GM18909 (cell line): ENCODE data around the gene PTGR3.
"Not testable (repeated sequence)": the region's sequence is repeated elsewhere in the genome, so short reads cannot be mapped to it uniquely, and the experiment has no call there.

Experiments used
- ATAC-seq: cut with Tn5 transposase; IDR thresholded peaks from one replicate; pipeline ENCODE4 v1.9.1; 2021; ENCODE audit warnings: mild to moderate bottlenecking; ENCODE audit not compliant: unreplicated experiment, poor library complexity

Gene PTGR3

GRCh38 chr18:75204269-75204731 is 4.6 kb downstream of the PTGR3 start:
- ATAC-seq, result no peak

- ATAC-seq, result no peak
Observed at GRCh38 chr18:75203416-75204268, 5.3 kb downstream of the PTGR3 start.

DNA sequence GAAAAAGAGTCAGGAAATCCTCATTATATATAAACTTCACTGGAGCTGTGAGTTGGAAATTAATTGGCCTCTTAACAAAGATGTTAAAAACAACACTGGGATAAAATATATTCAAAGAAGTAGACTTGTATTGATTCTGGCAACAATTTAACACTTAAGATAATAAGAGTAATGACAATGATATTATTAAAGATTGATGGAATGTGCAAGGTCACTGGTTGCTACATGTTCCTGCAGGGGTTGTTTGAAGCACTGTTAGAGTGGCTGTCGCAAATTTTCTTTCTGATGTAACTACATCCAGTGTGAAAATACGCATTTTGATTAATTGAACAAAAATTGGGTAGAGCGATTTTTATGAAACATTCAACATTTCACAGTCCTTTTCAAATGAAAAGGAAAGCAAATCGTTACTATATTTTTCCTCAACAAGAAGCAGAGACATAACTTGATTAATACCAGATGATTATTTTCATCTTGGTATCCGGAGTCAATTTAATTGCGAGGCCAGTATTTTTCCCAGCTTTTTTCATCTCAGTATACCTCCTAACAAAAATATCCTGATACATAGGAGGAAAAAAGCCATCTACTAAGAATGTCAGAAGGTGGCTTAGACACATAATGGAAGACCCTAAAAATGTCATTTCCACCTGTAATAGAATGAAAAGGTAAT is 6.1 kb downstream of the PTGR3 start:
- no peak for ATAC-seq

DNA sequence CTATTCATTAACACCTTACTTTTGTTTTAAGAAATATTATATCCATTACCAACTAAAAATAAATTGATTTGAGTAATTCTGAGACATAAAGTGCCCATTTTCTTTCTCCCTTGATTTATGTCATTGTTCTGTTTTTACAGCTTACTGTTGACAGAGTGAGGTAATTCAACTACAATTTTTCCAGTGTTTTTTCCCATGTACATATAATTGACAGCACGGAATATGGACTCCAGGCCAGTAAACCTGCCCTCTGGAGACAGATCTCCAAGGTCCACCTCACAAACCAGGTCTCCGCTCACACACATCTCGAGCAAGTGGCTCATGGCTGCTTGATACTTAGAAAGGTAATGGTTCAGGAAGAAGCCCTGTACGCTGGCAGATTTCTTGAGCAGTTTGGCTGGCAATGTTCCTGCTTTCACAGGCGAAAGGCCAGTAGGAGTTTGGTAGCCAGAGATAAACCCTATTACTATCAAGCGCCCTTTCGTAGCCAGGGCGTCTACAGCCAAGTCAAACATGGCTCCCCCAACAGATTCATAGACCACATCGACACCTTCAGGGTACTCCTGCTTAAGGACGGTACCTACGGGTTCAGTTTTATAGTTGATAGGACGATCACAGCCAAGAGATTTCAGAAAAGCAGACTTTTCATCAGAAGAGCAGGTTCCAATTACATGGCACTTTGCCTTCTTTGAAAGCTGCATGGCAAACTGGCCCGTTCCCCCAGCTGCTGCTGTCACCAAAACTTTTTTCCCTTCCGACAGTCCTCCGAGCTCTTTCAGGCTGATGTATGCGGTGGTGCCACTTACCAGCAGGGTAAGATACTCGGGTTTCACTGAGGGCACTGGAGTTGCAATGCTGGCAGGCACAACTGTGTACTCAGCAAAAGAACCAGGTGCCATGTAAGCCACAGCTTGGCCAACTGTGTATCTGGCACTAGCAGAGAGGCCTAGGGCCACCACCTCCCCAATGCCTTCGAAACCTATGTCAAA is 7.4 kb downstream of the PTGR3 start:
- ATAC-seq, result no peak

- no peak for ATAC-seq
Observed at GRCh38 chr18:75200605-75201280, 8.2 kb downstream of the PTGR3 start.

DNA sequence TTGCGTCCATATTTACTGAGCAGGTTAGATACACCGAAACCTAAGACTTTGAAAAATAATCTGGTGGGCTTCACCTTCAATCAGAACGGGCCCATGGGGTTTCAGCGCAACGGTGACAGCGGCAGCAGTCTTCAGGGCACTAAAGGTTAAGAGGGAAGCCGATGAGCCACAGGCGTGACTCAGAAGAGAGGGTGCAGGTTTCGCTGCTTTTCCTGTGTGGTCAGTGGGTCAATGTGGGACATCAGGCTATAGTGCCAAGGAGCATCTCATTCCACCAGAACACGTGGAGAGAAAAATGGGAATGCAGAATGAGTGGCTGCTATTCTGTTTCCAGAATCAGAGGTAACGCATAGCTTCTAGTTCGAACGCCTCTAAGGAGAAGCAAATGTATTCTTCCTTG is 8.9 kb downstream of the PTGR3 start:
- no peak for ATAC-seq

GRCh38 chr18:75199327-75199726 is 9.6 kb downstream of the PTGR3 start:
- ATAC-seq, result no peak

DNA sequence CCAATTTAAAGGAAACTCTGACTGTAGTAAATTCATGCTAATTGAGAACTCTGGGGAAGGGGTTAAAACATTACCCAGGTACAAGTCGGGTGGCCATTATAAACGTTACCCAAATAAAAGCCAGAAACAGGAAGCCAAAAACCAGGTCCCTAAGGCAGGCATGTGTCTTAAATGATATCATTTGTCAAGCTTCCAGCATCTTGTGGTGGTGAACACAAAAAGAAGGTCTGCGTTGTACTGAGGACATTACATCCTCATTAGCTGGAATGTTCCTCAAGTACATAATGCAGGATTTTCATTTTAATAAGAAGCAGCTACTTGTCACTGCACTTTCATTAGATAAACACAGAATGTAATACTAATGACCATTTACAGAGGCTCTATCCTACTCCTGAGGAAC is 10.9 kb downstream of the PTGR3 start:
- no peak for ATAC-seq

DNA sequence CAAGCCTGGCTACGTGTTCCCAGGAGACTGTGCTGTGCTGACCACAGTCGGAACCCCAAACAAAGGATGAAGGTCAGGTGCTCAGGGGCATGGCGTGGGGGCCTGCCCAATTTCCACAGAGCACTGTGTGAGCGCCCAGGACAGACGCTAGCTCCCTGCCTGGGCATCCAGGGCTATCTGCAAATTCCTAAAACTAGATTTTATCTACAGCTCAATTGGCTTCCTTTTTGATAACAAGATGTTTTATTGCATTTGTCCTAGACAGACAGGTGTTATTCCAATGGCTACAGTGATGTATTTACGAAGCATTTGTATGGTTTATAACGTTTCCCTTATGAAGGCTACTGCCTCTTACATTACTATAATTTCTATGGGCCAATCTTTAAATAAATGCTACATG is 16.0 kb downstream of the PTGR3 start:
- no peak for ATAC-seq

DNA sequence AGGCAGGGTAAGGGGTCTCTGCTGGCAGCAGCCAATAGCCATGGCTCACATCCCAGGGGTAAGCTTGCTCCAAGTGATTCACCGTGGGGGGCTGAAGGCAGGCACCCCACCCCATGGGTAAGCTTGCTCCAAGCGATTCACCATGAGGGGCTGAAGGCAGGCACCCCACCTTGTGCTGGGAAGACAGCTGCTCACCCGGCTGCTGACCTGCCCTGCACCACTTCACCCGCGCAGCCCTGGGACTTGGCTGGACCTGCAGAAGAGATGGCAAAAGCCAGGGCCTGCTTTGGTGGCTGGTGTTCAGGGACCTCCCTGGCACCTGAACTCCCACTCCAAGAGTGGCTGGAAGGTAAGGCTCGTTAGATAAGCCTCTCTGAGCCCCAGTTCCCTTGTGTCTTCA is 19.2 kb downstream of the PTGR3 start:
- no peak for ATAC-seq

DNA sequence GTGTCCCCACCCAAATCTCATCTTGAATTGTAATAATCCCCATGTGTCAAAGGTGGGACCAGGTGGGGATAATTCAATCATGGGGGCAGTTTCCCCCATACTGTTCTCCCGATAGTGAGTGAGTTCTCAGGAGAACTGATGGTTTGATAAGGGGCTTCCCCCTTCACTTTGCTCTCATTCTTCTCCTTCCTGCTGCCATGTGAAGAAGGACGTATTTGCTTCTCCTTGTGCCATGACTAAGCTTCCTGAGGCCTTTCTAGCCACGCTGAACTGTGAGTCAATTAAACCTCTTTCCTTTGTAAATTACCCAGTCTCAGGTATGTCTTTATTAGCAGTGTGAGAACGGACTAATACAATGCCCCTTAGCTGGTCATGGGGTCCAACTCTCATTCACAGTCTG is 21.2 kb downstream of the PTGR3 start:
- not testable (repeated sequence) for ATAC-seq

DNA sequence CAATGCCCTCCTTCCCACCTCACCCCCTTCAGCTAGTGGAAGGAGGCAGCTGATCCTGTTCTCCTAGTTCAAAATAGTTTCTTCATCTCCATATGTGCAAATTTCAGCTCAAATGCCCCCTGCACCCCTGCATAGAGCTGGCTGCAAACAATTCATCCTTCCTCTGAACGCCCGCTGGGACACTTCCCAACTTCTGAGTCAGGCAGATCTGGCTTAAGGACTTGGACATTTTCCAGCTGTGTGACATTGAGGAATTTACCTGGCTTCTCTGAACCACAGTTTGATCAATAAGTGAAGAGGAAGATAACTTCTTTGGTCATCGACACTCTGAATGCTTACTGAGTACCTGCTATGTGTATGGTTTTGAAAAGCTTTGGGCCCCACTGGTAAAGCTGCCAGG is 23.5 kb downstream of the PTGR3 start:
- no peak for ATAC-seq

DNA sequence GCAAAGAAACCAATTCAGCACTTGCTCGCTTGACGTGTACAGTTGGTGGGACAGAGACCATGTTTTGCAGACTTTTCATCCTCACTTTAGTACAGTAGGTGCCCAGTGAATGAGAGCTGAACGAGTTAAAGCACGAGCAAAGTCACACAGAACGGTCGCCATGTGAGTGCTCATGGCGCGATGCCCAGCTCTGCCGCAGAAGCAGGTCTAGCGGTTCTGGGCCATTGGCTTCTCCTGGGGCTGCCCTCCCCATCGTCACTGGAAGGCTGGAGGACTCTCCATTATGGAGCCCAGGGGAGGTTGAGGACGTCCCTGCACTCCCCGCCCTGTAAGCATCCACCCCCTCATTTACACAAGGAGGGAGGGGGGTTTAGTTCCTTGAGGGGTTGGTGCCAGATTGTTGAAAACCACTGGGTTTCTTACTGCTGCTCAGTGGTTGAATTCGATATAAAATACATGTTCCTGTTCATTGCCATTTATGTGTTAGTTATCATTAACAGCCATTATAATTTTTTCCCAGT is 24.9 kb downstream of the PTGR3 start:
- ATAC-seq, result no peak

DNA sequence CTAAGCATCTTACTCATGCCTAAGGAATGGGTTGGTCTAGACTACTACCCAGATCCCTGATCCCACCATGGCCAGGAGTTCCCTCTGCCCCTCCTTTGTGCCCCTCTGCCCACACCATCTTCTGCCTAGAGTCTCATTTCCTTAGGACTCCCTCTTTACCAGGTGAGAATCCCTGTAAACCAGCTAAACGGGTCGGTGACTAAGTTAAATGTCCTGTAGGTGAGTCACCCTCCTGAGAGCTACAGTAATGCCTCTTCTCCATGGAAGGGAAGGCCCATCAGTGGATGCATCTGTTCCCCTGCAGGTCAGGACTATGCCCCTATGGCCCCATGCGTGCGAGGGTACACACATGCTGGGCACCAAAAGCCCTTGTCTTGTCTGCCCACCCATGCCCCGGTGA is 25.4 kb downstream of the PTGR3 start:
- ATAC-seq, result no peak

GRCh38 chr18:75179819-75180600 is 28.9 kb downstream of the PTGR3 start:
- no peak for ATAC-seq

DNA sequence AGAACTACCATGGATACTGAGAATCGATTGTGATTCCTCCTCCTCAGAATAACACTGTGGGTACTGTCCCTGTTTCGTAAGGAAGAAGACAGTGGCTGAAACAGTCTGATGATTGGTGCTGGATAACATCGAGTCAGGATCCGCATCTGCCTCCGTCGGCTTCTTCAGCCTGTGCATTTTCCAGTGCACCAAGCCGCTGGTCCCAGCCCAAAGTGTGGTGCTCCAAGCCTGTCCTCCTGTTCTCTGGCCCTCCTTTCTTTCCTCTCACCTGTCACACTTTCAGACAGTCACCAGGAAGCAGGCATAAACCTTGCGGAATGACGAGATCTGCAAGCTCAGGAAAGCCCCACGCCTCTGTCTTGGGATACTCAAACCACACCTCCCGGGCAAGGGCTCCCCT is 30.6 kb downstream of the PTGR3 start:
- no peak for ATAC-seq

GRCh38 chr18:75176849-75177248 is 32.1 kb downstream of the PTGR3 start:
- no peak for ATAC-seq

GRCh38 chr18:75173738-75174137 is 35.2 kb downstream of the PTGR3 start:
- no peak for ATAC-seq

DNA sequence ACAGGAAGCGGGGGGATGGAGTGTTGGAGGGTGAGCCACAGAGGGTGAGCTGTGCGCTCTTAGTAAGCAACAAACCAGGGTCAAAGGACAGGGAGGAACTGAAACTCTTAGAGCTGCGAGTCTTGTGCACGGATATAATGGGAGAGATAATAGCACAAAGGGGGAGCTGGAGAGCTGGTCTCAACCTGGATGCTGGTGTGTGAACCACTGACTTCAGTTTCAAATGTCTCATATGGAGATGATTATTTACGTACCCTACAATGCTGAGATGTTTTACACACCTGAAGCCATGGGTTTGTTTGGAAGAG is 35.9 kb downstream of the PTGR3 start:
- peak; percentile 100 for ATAC-seq
